IPS-18c (cell line): ENCODE data around the gene FAM20A.

Source experiments
- H3K4me3 ChIP-seq: 2 replicates; pipeline ENCODE4 v1.7.0; 2013; ENCODE audit warnings: low read depth, mild to moderate bottlenecking, low read length, moderate library complexity; ENCODE audit not compliant: insufficient read depth
- H3K9me3 ChIP-seq: one replicate; pipeline ENCODE4 v1.6.1; 2013; ENCODE audit warnings: mild to moderate bottlenecking, low read length, moderate library complexity; ENCODE audit not compliant: control insufficient read depth, insufficient read depth

The FAM20A gene

GRCh38 chr17:68579194-68579927 lies 21.8 kb downstream of the FAM20A start:
- Histone ChIP-seq H3K9me3 (peaks cover 2% of the 10 kb centered on the region), H3K4me3 (no peak overlapping the region)

DNA sequence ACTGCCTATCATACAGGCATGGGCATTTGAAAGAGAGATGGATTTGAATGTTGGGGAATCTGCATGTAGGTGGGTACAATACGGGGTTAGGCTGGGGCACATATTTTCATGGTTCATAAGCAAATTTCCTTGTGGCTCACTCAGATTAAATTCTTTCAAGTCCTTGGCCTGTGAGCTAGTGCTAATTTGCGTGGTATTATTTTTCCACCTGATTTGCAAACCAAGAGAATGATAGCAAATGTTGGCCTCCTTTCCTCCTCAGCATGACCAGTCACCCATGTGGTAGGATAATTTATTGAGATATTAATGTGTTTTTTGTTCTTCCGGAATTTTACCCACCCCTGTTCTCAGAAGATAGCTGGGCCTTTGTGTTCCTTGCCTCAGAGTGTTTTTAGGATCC lies 22.9 kb downstream of the FAM20A start:
- H3K4me3 ChIP-seq, result no peak overlapping the region
- H3K9me3 ChIP-seq, result peaks cover 2% of the 10 kb centered on the region

GRCh38 chr17:68577497-68577821 lies 23.7 kb downstream of the FAM20A start:
- Histone ChIP-seq H3K9me3 (peaks cover 2% of the 10 kb centered on the region), H3K4me3 (no peak overlapping the region)

GRCh38 chr17:68576811-68577496 lies 24.2 kb downstream of the FAM20A start:
- H3K4me3 ChIP-seq, result no peak overlapping the region
- peaks cover 2% of the 10 kb centered on the region for H3K9me3 ChIP-seq

DNA sequence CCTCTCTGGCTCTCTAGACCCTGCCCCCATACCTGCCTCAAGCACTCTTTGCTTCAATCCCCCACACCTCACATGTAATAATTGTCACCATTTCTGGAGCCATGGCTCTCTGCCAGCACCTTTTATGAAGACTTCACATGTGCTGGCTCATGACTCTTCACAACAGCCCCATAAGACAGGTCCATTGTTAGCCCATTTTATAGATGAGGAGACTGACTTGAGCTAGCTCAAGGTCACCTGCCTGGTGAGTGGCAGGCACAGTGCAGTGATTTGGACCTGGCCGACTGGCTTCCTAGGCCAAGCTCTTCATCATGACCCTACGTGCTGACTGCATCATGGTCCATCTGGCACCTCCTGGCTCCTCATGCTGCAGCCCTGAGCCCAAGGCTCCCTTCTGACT lies 25.0 kb downstream of the FAM20A start:
- no peak overlapping the region for H3K4me3 ChIP-seq

DNA sequence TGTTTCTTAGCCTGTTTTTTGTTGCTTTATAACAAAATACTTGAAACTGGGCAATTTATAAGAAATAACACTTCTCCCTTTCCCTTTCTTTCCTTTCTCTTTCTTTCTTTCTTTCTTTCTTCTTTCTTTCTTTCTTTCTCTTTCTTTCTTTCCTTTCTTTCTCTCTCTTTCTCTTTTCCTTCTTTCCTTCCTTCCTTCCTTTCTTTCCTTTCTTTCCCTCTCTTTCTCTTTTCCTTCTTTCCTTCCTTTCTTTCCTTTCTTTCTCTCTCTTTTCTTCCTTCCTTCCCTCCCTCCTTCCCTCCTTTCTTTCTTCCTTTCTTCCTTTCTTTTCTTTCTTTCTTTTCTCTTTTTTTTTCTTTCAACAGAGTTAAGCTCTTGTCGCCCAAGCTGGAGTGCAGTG lies 27.8 kb downstream of the FAM20A start:
- H3K9me3 ChIP-seq, result peaks cover 2% of the 10 kb centered on the region

More for the DNA sequence above, 25.0 kb downstream of the FAM20A start:
- peaks cover 2% of the 10 kb centered on the region for H3K9me3 ChIP-seq

DNA sequence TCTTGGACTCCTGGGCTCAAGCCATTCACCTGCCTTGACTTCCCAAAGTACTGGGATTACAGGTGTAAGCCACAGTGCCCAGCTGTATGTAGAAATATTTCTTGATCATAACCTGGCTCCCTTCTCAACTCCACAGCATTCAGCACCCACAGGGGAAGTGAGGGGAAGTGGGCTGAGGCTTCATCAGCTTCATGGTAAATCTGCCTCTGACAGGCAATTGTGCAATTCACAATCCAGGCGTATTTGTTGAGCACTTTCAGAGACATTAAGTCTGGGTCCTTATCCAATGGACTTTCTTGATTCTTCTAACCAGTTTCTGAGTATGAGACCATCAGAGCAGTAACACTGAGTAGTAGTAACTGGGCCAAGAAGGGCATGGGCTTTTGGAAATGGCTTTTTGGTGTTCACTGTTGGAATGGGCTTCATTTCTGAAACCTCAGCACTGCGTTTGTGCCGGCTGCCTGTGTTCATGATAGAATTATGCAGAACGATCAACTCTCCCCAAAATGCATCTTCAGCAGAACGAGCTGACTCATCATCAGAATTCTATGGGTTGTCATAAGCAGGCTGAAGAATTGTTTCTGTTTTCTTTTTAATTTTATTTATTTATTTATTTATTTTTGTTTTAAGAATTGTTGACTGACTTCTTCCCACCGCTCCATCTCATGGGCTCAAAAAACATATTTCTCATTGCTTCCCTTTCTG lies 28.9 kb downstream of the FAM20A start:
- peaks cover 2% of the 10 kb centered on the region for H3K9me3 ChIP-seq
- no peak overlapping the region for H3K4me3 ChIP-seq

More for the DNA sequence above, 27.8 kb downstream of the FAM20A start:
- H3K4me3 ChIP-seq, result no peak overlapping the region

- H3K9me3 ChIP-seq, result no peaks in the 10 kb centered on the region
- no peak overlapping the region for H3K4me3 ChIP-seq
These were observed 30.6 kb downstream of the FAM20A start for GRCh38 chr17:68570526-68570925.

DNA sequence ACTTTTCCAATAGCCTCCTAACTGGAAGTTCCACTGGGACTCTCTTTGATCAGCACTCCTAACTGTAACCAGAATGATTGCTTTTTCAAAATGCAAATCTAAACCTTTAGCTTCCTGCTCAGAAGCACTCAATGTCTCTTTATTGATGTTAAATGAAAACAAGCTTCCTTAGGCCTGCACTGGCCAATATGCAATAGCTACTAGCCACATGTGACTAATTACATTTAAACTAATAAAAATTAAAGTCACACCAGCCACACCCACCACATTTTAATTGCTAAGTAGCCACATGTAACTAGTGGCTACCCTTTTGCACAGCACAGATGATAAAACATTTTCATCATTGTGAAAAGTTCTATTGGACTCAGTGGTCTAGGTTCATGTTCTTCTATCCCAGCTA lies 31.8 kb downstream of the FAM20A start:
- H3K4me3 ChIP-seq, result no peak overlapping the region
- H3K9me3 ChIP-seq, result no peaks in the 10 kb centered on the region

GRCh38 chr17:68568581-68568980 lies 32.6 kb downstream of the FAM20A start:
- no peaks in the 10 kb centered on the region for H3K9me3 ChIP-seq
- no peak overlapping the region for H3K4me3 ChIP-seq

GRCh38 chr17:68567581-68567980 lies 33.6 kb downstream of the FAM20A start:
- H3K9me3 ChIP-seq, result no peaks in the 10 kb centered on the region
- H3K4me3 ChIP-seq, result no peak overlapping the region

- H3K9me3 ChIP-seq, result no peaks in the 10 kb centered on the region
- H3K4me3 ChIP-seq, result no peak overlapping the region
These were observed 34.1 kb downstream of the FAM20A start for GRCh38 chr17:68567035-68567434.

- no peaks in the 10 kb centered on the region for H3K9me3 ChIP-seq
- H3K4me3 ChIP-seq, result no peak overlapping the region
These were observed 34.8 kb downstream of the FAM20A start for GRCh38 chr17:68566442-68566738.

DNA sequence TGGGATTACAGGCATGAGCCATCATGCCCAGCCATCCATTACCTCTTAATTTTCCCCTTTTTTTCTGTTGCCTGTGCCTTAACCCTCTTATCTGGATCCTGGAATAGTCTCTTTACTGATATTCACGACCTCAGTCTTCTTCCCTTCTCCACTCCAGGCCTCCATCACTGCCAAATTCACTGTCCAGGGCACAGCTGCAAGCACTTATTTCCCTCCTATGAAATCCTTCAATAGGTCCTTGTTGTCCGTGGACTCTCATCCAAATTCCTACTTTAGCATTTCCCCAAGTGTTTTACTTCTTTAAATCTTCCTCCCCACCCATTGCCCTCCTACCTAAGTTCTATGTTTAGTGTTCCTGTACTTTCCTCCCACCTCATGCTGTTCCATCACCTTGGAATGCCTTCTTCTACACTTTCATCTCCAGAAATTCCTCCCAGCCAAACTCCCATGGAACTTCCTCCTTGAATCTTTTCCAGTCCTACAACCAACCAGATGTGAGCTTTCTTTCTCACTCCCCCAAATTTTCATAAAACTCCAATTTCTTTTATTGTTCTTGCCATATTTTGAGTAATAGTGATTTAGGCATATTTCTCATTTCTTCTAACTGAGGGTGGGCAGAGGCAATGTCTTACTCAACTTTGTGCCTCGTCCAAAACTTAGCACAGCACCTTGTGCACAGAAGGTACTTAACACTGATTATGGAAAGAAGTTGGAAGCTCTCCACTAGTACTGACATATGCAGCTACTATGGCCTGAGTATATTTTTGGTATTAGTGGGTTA lies 35.3 kb downstream of the FAM20A start:
- no peak overlapping the region for H3K4me3 ChIP-seq
- no peaks in the 10 kb centered on the region for H3K9me3 ChIP-seq

DNA sequence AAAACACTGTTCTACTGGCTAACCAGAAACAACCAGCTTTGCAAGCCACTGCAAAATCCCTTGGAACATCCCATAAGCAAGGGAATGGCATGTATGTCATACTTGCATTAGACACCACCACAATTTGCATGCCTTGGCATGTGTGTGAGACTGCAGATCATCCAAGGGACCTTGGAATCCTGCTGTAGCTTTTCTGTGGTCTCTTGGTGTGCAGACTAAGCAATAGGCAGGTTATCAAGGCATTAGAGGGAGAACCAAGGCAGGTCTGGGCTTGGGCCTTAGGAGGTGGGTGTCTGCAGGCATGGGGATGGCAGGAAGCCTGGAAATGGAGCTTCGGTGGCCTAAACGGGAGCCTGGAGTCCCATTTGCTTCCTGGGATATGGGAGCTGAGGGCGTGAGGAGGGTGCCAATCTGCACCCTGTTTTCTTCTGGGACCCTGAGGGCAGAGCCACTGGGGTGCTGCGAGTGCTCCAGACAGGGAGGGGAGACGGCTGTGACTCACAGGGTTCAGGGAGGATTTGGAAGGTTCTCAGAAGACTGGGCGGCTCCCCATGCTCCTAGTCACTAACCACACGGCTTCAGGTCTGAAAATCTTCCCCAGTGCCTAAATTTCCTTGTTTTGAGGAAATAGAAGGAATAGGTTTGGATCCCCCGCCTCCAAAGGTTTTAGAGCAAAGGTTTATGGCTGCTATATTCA lies 36.6 kb downstream of the FAM20A start:
- Histone ChIP-seq H3K9me3 (no peaks in the 10 kb centered on the region), H3K4me3 (no peak overlapping the region)

- no peak overlapping the region for H3K4me3 ChIP-seq
- no peaks in the 10 kb centered on the region for H3K9me3 ChIP-seq
These were observed 38.4 kb downstream of the FAM20A start for GRCh38 chr17:68562736-68563135.
